GM19395 (cell line): Measurements from ENCODE around the gene OMA1.
"Not testable (repeated sequence)": the region's sequence is repeated elsewhere in the genome, so short reads cannot be mapped to it uniquely, and the experiment has no call there.

Source experiments
- ATAC-seq: cut with Tn5 transposase; IDR thresholded peaks from one replicate; pipeline ENCODE4 v1.9.1; 2021; ENCODE audit warnings: mild to moderate bottlenecking, moderate library complexity; ENCODE audit not compliant: unreplicated experiment

Gene OMA1

GRCh38 chr1:58573705-58574591, 27.4 kb upstream of the OMA1 start:
- ATAC-seq, result peak; percentile 96

GRCh38 chr1:58573138-58573537, 26.6 kb upstream of the OMA1 start:
- no peak for ATAC-seq

- ATAC-seq, result no peak
Observed at GRCh38 chr1:58572690-58573089, 26.2 kb upstream of the OMA1 start.

GRCh38 chr1:58571616-58572015, 25.1 kb upstream of the OMA1 start:
- no peak for ATAC-seq

DNA sequence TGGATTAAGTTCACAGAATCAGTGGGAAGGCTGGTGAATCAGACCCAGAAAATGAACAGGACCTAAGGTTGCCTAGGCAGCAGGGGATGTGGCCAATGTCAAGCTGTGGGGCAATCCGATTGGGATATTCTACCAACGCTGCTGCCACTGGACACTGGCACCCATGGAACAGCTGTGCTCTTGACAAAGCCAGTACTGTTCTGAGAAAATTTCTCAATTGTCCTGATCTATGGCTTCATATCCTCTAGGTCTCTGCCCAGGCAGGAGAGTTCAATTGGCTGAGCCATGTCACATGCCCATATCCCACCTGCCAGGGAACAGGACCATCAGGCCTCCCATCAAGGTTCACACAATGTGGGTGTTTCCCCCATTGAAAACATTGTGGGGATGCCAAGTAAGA, 24.3 kb upstream of the OMA1 start:
- no peak for ATAC-seq

GRCh38 chr1:58570094-58570493, 23.6 kb upstream of the OMA1 start:
- ATAC-seq, result no peak

DNA sequence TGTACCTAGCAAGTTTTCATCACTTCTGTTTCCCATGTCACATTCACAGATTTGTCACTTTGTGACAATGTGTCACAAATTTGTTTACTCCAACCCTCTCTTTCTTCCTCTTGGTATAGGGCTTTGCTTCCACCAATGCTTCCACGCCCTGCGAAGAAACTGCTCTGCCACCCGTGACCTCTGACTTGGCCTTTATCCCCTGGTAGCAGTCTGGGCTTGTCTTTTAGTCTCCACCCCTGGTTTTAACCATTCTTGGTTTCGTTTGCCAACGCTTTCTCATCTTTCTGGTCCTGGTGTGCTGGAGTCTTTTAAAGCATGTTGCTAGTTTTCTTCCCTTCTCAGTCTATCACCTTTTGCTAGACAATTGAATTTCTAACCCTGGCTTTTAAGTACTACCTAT, 22.4 kb upstream of the OMA1 start:
- ATAC-seq, result no peak

DNA sequence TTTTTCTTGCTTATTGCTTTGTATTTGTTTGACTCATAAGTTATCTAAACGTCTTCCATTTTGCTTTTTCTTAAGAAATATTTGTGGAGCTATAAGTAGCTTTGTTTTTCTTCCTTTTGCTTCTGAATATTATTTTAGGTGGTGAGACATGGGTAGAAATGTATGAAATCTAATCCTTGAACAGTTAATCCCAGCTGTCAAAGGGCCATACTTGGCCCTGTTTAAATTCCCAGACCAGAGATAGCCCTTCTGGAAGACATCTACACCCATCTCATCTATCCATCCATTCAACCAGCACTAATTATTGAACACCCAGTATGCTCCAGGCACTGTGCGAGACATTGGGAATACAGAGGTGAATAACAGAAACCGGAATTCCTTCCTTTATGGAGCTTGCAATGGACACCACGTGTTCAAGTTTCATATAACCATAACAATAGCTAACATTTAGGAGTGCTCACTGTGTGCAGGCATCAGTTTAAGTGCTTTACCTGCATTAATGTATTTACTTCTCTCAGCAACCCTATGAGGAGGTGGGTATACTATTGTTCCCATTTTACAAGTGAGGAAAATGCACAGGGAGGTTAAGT, 21.8 kb upstream of the OMA1 start:
- no peak for ATAC-seq

DNA sequence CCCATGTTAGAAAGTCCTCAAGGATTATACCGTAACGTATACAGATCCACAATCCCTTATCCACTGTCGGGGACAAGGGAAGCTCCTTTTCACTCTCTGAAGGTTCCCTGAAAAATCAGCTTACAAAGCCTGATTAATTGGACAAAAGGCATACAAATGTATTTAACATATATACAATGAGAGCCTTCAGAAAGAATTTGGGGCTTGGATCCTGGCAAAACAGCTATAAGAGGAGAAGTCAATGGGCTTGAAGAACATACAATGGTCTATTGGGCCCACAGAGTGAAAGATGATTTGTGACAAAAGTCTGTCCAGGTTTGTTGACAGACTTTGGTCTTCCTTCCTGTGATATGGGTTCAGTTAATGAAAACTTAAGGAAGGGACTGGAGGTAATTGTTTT, 19.8 kb upstream of the OMA1 start:
- no peak for ATAC-seq

DNA sequence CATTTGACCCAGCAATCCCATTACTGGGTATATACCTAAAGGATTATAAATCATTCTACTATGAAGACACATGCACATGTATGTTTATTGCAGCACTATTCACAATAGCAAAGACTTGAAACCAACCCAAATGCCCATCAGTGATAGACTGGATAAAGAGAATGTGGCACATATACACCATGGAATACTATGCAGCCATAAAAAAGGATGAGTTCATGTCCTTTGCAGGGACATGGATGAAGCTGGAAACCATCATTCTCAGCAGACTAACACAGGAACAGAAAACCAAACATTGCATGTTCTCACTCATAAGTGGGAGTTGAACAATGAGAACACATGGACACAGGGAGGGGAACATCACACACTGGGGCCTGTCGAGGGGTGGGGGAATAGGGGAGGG, 17.2 kb upstream of the OMA1 start:
- ATAC-seq, result not testable (repeated sequence)

GRCh38 chr1:58561633-58562032, 15.1 kb upstream of the OMA1 start:
- no peak for ATAC-seq

GRCh38 chr1:58555393-58555792, 8.9 kb upstream of the OMA1 start:
- no peak for ATAC-seq

DNA sequence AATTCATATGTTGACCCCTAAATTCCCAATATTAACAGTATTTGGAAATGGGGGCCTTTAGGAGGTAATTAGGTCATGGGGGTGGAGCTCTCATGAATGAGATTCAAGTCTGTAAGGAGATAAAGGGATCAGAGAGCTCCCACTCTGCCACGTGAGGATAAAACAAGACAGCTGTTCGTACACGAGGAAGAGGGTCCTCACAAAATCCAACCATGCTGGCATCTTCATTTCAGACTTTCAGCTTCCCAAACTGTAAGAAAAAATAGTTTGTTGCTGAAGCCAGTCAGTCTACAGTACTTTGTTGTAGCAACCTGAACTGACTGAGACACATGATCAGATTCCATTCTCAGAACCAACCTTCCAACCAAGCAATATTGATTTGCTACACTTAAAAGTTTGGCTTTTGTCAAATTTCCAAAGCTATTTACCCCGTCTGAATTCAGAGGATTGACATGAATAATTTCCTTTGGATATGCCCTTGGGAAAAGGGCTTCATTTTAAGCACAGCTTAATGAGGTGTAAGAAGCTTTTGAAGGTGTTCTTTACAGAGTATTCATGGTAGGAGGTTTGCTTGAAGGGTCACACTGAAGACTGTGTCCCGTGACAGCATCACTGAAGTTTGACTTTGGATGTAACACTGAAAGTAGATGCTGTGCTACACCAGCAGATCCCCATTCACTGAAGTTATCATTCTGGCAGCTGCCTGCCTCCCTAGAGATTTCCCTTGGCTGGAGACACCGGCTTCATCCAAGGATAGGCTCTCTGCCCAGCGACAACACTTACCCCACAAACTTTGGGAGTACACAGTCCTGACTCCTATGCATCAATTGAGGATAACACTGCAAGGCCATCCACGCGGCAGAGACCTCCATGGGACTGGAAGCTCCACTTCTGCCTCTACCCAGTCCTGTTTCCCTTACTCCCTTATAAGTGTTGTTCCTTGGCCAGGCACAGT, 4.9 kb upstream of the OMA1 start:
- ATAC-seq, result no peak

GRCh38 chr1:58549291-58549690, 2.8 kb upstream of the OMA1 start:
- ATAC-seq, result not testable (repeated sequence)

GRCh38 chr1:58548371-58548770, 1.8 kb upstream of the OMA1 start:
- no peak for ATAC-seq

DNA sequence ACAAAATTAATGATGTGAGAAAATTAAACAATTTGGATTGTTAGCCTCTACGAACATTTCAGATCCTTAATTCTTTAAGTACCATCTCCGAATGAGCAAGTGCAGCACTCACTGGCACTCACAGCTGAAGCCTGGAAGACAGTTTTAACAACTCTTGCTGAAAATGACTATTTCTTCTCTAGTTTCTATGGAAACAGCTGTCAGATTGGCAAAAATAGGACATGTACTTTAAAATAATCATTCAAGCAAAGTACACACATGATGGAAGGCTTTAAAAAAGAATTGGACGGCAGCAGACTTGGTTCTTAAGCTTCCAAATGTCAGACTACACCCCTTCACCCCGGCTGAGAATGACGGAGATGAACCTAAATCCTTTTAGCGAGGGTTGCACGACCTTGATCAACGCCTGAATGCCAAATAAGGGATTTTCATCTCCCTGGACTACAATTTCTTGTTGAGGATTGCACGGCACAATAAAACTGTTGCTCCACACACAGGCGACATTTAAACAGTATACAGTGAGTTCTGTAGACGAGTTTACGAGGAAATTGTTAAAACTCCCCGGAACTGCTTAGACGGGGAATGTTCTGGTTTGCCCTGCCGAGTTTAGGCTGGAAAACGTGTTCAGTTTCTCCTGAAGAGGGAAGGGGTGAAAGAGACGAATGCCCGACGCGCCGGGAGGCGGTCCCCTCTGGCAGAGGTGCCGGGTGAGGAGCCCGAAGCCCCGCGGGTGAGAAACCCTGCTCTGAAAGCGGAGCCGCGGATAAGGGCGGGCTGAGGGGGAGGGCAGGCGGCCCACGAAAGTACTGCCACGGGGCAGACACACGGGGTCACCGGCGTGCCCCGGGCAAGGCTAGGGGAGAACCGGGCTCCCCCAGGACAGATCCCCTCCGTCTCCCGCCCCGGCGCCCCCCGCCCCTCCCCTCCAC, 671 bp downstream of the OMA1 start:
- ATAC-seq, result peak; percentile 69

DNA sequence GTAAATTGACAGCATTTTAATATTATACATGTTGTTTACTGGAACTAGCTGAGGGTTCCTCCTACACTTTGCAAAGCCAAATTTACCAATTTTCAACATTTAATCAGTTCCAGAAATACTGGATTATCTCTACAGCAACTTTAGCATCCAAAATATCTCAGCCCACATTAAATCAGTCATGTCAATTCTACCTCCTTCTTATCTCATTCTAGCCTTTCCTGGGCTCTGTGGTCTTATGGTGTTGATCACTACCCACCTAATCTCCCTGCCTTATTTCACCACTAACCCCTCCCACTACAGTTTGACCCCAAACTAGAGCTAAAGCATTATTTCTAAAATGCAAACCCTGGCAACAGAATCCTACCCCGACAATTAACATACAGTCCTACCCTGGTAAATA, 3.3 kb downstream of the OMA1 start:
- no peak for ATAC-seq

DNA sequence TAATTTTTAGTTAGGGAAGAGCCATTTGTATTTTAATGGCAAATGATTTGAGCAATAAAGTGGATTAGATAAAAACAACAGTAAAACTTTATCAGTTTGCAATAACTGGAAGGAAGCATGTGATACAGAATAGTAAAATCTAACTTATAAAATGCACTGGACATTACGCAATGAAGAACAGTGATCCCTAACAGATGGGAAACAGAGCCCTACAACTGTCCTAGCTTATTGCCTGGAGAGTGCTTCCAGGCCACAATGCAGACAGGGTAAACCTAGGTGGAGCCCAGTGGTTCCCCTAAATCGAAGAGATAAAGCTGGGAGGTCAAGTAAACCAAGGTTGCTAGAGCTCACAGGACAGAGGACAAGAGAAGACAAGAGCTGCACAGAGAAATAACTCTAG, 7.0 kb downstream of the OMA1 start:
- ATAC-seq, result no peak

DNA sequence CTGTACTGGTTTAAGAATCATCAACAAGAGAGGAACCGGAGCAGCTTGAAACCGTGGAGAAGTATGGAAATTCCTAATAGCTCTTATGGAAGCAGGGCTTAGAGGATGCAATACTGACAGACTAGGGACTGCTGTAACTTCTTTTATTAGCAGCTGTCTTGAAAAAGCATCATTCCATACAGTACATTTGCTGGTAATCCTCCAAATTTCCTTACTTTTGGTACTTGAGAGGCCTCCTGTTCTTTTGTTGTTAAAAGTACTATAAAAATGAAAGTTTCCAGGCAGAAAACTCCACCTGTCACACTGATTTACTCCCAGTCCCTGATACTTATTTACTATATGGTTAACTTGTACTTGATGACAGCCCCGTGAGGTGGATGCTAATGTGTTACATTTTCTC, 7.7 kb downstream of the OMA1 start:
- ATAC-seq, result no peak

GRCh38 chr1:58531842-58532241, 14.7 kb downstream of the OMA1 start:
- ATAC-seq, result not testable (repeated sequence)
